Naive thymus-derived CD4-positive, alpha-beta T cell (primary cell): Measurements from ENCODE around the gene PDCD1LG2. TPM values are rescaled to one million over a fixed set of nuclear protein-coding genes. Genes with fewer than 3 reads are reported as not detected.

ENCODE experiments used
- ATAC-seq: fragments of 150-1000 bp; cut with Tn5 transposase; 2 replicates; pipeline ENCODE4 v1.10.0; 2021; ENCODE audit warnings: mild to moderate bottlenecking, moderate library complexity
- CTCF ChIA-PET: fragments of 350-600 bp; sonication (Branson Sonifier 250); formaldehyde crosslinking; loops from one replicate; lab custom pipeline; 2021; ENCODE audit warnings: antibody characterized with exemption; lab: Charles Lee
- POLR2A ChIA-PET: fragments of 350-600 bp; sonication (Branson Sonifier 250); formaldehyde crosslinking; loops from one replicate; lab custom pipeline; 2021; ENCODE audit warnings: antibody characterized with exemption, inconsistent platforms; lab: Charles Lee
- DNase-seq, 9 donors: peaks; one replicate each; pipeline versions ENCODE4 v3.0.0 to v3.0.0-alpha.2; 2020 to 2022; ENCODE audit warnings: mixed read lengths in 1 of 9
- H3K27ac ChIP-seq: one replicate; pipeline ENCODE4 v1.7.0; 2013; ENCODE audit warnings: mild to moderate bottlenecking, low read depth, low read length, moderate library complexity
- H3K27me3 ChIP-seq, 2 donors: one replicate each; pipeline ENCODE4 v1.7.0; 2013; ENCODE audit warnings: low read length in 2 of 2, mild to moderate bottlenecking in 2 of 2, moderate library complexity in 2 of 2; ENCODE audit not compliant: control insufficient read depth in 2 of 2, insufficient read depth in 2 of 2
- H3K36me3 ChIP-seq, 3 experiments: 1 replicate in 2 of 3; 2 replicates in 1 of 3; pipeline ENCODE4 v1.7.0; 2013; ENCODE audit warnings: low read length in 3 of 3, mild to moderate bottlenecking in 3 of 3, moderate library complexity in 1 of 3; ENCODE audit not compliant: insufficient read depth in 3 of 3, control insufficient read depth in 2 of 3
- H3K4me1 ChIP-seq, 2 donors: one replicate each; pipeline ENCODE4 v1.7.0; 2013; ENCODE audit warnings: low read length in 2 of 2, mild to moderate bottlenecking in 2 of 2, moderate library complexity in 1 of 2; ENCODE audit not compliant: control insufficient read depth in 2 of 2, insufficient read depth in 2 of 2
- H3K4me3 ChIP-seq: 2 replicates; pipeline ENCODE4 v1.7.0; 2013; ENCODE audit warnings: mild to moderate bottlenecking, low read length
- H3K9me3 ChIP-seq, 3 experiments: 1 replicate in 2 of 3; 2 replicates in 1 of 3; pipeline ENCODE4 v1.7.0; 2013; ENCODE audit warnings: low read length in 3 of 3; ENCODE audit not compliant: control insufficient read depth in 2 of 3
- H3K27ac Mint-ChIP-seq, 9 donors: one replicate each; pipeline ENCODE4 v1.8.0; 2020 to 2022; ENCODE audit warnings: mixed read lengths in 9 of 9, mild to moderate bottlenecking in 8 of 9, moderate library complexity in 5 of 9, inconsistent platforms in 2 of 9
- H3K27me3 Mint-ChIP-seq, 5 donors: one replicate each; pipeline ENCODE4 v1.8.0; 2021 to 2022; ENCODE audit warnings: mixed read lengths in 5 of 5, mild to moderate bottlenecking in 1 of 5
- H3K36me3 Mint-ChIP-seq, 5 donors: one replicate each; pipeline ENCODE4 v1.8.0; 2020 to 2022; ENCODE audit warnings: mixed read lengths in 5 of 5, mild to moderate bottlenecking in 3 of 5, inconsistent platforms in 1 of 5
- H3K4me1 Mint-ChIP-seq, 7 donors: one replicate each; pipeline ENCODE4 v1.8.0; 2020 to 2022; ENCODE audit warnings: mixed read lengths in 7 of 7, mild to moderate bottlenecking in 3 of 7, inconsistent platforms in 1 of 7
- H3K4me3 Mint-ChIP-seq, 10 donors: one replicate each; pipeline ENCODE4 v1.8.0; 2020 to 2022; ENCODE audit warnings: mild to moderate bottlenecking in 10 of 10, mixed read lengths in 10 of 10, moderate library complexity in 6 of 10, inconsistent platforms in 2 of 10
- H3K9me3 Mint-ChIP-seq, 11 donors: one replicate each; pipeline ENCODE4 v1.8.0; 2020 to 2022; ENCODE audit warnings: mixed read lengths in 11 of 11, mild to moderate bottlenecking in 4 of 11, inconsistent platforms in 1 of 11, moderate library complexity in 1 of 11
- intact Hi-C, 2 donors: fragments of 100-400 bp; cut with micrococcal nuclease; formaldehyde crosslinking; loops; one replicate each; pipeline ENCODE4 v1.15.1; 2023
- polyA plus RNA-seq, 2 donors: library from polyadenylated mRNA; unstranded; fragments of 300-500 nt; fragmentation: Illumina TruSeq; gene quantifications; one replicate each; pipeline ENCODE4 v1.2.3, GENCODE V29; 2021
- total RNA-seq, 6 experiments: library from RNA in 5 of 6; stranded (reverse) in 5 of 6; gene quantifications; 1 replicate in 5 of 6; 2 replicates in 1 of 6; pipeline ENCODE4 v1.2.3 and lab custom pipeline; 2021 to 2026

PDCD1LG2 gene
- total and polyA plus RNA-seq, 7 experiments from 2014 or later, result 0.16 to 7.4 (median 0.32) TPM; not detected in 2

- H3K27me3 ChIP-seq, result no peaks in the 10 kb centered on the region
- H3K27ac Mint-ChIP-seq, result peak overlapping the region in 1 of 9 donors; percentile 97
- peak overlapping the region in 1 of 10 donors; percentile 91 for H3K4me3 Mint-ChIP-seq
- peaks cover 0 to 8% of the 10 kb centered on the region in 2 donors for H3K4me1 ChIP-seq
- H3K27me3 Mint-ChIP-seq, result no peaks in the 10 kb centered on the region
- H3K4me3 ChIP-seq, result no peak overlapping the region
- DNase-seq (no peak), ATAC-seq (no peak)
- intact Hi-C loops, result loop anchor here (1.0 to 5.0 kb wide), 5 partner anchors 7 to 53 kb away; no protein-coding TSS in a partner anchor
- H3K36me3 Mint-ChIP-seq, result peaks cover 0 to 35% (median 0%) of the 10 kb centered on the region in 5 donors
- CTCF ChIA-PET, result no interaction called here
- POLR2A ChIA-PET, result interaction anchor here (0.7 kb wide), 1 partner anchor 743 kb away, joined by 3 read pairs; no protein-coding TSS in a partner anchor
- H3K9me3 ChIP-seq, result no peaks in the 10 kb centered on the region
- no peak overlapping the region for H3K27ac ChIP-seq
- H3K9me3 Mint-ChIP-seq, result peaks cover 0 to 4% (median 0%) of the 10 kb centered on the region in 11 donors
- H3K4me1 Mint-ChIP-seq, result peaks cover 12 to 60% (median 17%) of the 10 kb centered on the region in 7 donors
- no peaks in the 10 kb centered on the region for H3K36me3 ChIP-seq
Observed at GRCh38 chr9:5511935-5512580, 1.7 kb downstream of the PDCD1LG2 start.

DNA sequence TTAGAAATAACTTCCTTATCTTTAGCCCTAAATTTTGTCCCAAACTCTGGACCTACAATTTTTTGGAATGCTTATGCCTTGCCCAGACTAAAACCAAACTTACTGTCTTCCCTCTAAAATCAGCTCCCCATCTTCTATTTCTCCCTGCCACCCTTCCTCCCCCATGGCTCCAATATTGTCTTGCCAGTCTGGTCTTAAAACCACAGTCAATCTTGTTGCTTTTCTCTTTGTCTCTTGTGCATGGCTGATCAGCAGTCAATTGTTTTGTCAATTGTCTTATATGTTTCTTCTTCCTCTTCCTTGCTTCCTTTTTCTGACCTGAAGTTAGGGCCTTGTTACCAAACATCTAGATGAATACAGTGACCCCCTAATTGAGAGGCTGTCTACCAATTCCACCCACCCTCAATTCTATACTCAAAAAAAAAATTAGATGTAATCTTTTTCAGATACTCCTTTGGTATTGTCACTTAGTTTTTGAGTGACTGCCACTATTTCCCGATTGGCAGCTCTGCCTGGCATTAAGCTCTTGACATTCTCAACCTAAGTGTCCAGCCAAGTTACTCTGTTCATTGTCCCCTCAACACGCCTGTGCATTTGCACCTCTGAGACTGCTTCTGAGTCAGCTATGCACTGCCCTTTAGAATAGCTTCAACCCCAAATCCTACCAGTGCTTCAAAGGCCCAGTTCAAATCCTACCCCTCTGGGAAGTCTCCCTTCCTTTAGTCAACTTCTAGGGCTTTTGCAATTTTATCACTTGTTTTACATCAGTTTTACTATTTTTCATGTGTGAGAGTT, 2.5 kb downstream of the PDCD1LG2 start:
- H3K4me1 ChIP-seq, result peaks cover 0 to 8% of the 10 kb centered on the region in 2 donors
- intact Hi-C loops, result loop anchor here in 1 of 2 donors (5.0 kb wide), 1 partner anchor 36 kb away; no protein-coding TSS in a partner anchor
- H3K4me3 Mint-ChIP-seq, result peak overlapping the region in 1 of 10 donors; percentile 91

DNA sequence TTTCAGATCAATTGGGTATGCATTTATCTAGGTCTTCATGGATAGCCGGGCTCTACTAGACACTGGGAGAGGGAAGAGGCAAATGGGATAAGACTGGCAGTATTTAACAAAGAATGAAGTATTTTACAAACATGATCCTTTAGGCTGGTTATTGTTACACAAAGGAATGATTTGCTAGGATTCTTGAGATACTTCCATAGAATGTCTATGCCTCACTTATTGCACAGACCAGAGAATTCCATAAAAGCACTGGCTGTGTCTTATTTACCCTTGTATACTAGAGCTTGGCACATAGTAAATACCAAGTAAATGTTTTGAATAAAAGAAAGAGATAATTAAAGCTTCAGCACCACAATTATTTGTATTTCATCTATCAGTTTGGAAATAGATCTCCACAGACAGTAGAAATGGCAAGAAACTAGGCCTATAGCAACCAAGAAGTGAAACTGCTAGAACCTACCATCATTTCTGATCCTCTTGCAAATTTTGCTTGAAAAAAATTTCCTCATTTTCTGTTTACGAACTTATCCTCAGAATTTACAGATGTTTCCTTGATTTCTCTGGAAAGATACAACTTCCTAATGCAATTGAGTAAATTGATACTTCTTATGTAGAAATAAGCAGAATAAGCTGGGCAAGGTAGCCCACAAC, 3.8 kb downstream of the PDCD1LG2 start:
- POLR2A ChIA-PET, result interaction anchor here (0.6 kb wide), 1 partner anchor 21 kb away, joined by 3 read pairs; no protein-coding TSS in a partner anchor
- Histone ChIP-seq H3K27me3 (no peaks in the 10 kb centered on the region), H3K4me1 (peaks cover 3 to 8% of the 10 kb centered on the region in 2 donors), H3K27ac (no peak overlapping the region), H3K4me3 (no peak overlapping the region), H3K9me3 (no peaks in the 10 kb centered on the region), H3K36me3 (no peaks in the 10 kb centered on the region)
- ATAC-seq, result no peak
- no peak overlapping the region for H3K27ac Mint-ChIP-seq
- CTCF ChIA-PET, result no interaction called here
- no peak for DNase-seq
- H3K9me3 Mint-ChIP-seq, result peaks cover 0 to 3% (median 0%) of the 10 kb centered on the region in 11 donors
- intact Hi-C loops, result loop anchor here in 1 of 2 donors (5.0 kb wide), 1 partner anchor 37 kb away; no protein-coding TSS in a partner anchor
- peaks cover 20 to 67% (median 30%) of the 10 kb centered on the region in 7 donors for H3K4me1 Mint-ChIP-seq
- H3K4me3 Mint-ChIP-seq, result no peak overlapping the region
- H3K36me3 Mint-ChIP-seq, result peaks cover 0 to 35% (median 0%) of the 10 kb centered on the region in 5 donors
- no peaks in the 10 kb centered on the region for H3K27me3 Mint-ChIP-seq

More for the DNA sequence above, 2.5 kb downstream of the PDCD1LG2 start:
- H3K4me1 Mint-ChIP-seq, result peaks cover 16 to 66% (median 20%) of the 10 kb centered on the region in 7 donors
- H3K27ac ChIP-seq, result no peak overlapping the region
- DNase-seq (no peak), ATAC-seq (no peak)
- POLR2A ChIA-PET, result interaction anchor here (0.6 kb wide), 1 partner anchor 623 kb away, joined by 5 read pairs; no protein-coding TSS in a partner anchor
- H3K27me3 ChIP-seq, result no peaks in the 10 kb centered on the region
- peak overlapping the region in 1 of 9 donors; percentile 20 for H3K27ac Mint-ChIP-seq
- H3K36me3 ChIP-seq, result no peaks in the 10 kb centered on the region
- no peaks in the 10 kb centered on the region for H3K9me3 ChIP-seq
- H3K36me3 Mint-ChIP-seq, result peaks cover 0 to 36% (median 0%) of the 10 kb centered on the region in 5 donors
- peaks cover 0 to 3% (median 0%) of the 10 kb centered on the region in 11 donors for H3K9me3 Mint-ChIP-seq
- CTCF ChIA-PET, result no interaction called here
- no peak overlapping the region for H3K4me3 ChIP-seq
- H3K27me3 Mint-ChIP-seq, result no peaks in the 10 kb centered on the region

GRCh38 chr9:5514617-5515260, 4.4 kb downstream of the PDCD1LG2 start:
- no peak overlapping the region for H3K27ac Mint-ChIP-seq
- H3K4me3 Mint-ChIP-seq, result no peak overlapping the region
- H3K4me3 ChIP-seq, result no peak overlapping the region
- no peak overlapping the region for H3K27ac ChIP-seq
- intact Hi-C loops, result loop anchor here in 1 of 2 donors (5.0 kb wide), 1 partner anchor 37 kb away; no protein-coding TSS in a partner anchor
- H3K9me3 Mint-ChIP-seq, result peaks cover 0 to 3% (median 0%) of the 10 kb centered on the region in 11 donors
- H3K36me3 ChIP-seq, result no peaks in the 10 kb centered on the region
- H3K4me1 Mint-ChIP-seq, result peaks cover 20 to 67% (median 28%) of the 10 kb centered on the region in 7 donors
- H3K4me1 ChIP-seq, result peaks cover 4 to 8% of the 10 kb centered on the region in 2 donors
- no peaks in the 10 kb centered on the region for H3K27me3 ChIP-seq
- DNase-seq (no peak), ATAC-seq (no peak)
- H3K9me3 ChIP-seq, result no peaks in the 10 kb centered on the region
- no peaks in the 10 kb centered on the region for H3K27me3 Mint-ChIP-seq
- peaks cover 0 to 42% (median 0%) of the 10 kb centered on the region in 5 donors for H3K36me3 Mint-ChIP-seq
- ChIA-PET CTCF (no interaction called here), POLR2A (interaction anchor here (0.6 to 1.1 kb wide), 2 partner anchors 10 to 54 kb away, joined by 3 read pairs; no protein-coding TSS in a partner anchor)

DNA sequence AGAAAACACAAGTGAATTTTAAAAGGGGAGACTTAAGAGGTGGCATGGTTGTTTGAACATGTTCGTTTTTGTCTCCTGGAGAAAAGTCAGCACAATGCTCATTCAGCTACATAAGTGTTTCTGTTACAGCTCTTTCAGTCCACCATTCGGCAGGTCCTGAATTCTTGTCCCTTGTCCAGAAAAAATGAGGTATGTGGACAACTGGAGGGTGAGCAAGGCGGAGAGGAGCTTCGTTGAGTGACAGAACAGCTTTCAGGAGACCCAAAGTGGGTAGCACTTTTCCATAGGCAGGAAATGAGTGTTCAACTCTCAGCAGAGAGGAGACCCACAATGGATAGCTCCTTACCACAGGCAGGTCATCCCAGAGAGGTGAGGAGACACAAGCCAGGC, 4.9 kb downstream of the PDCD1LG2 start:
- no peak overlapping the region for H3K27ac Mint-ChIP-seq
- ChIA-PET CTCF (no interaction called here), POLR2A (interaction anchor here (0.6 to 1.1 kb wide), 2 partner anchors 9 to 55 kb away, joined by 3 read pairs; no protein-coding TSS in a partner anchor)
- H3K4me1 ChIP-seq, result peaks cover 4 to 8% of the 10 kb centered on the region in 2 donors
- peaks cover 15 to 63% (median 26%) of the 10 kb centered on the region in 7 donors for H3K4me1 Mint-ChIP-seq
- H3K4me3 ChIP-seq, result no peak overlapping the region
- H3K36me3 Mint-ChIP-seq, result peaks cover 0 to 42% (median 0%) of the 10 kb centered on the region in 5 donors
- H3K9me3 ChIP-seq, result no peaks in the 10 kb centered on the region
- no peak overlapping the region for H3K27ac ChIP-seq
- H3K4me3 Mint-ChIP-seq, result no peak overlapping the region
- intact Hi-C loops, result no loop called here
- ATAC-seq (no peak), DNase-seq (no peak)
- H3K27me3 Mint-ChIP-seq, result no peaks in the 10 kb centered on the region
- H3K36me3 ChIP-seq, result no peaks in the 10 kb centered on the region
- no peaks in the 10 kb centered on the region for H3K27me3 ChIP-seq
- peaks cover 0 to 3% (median 0%) of the 10 kb centered on the region in 11 donors for H3K9me3 Mint-ChIP-seq
